ENCODE data around the gene CCNY. TPM values are rescaled to one million over a fixed set of nuclear protein-coding genes. Genes with fewer than 3 reads are reported as not detected.

CCNY gene
- total RNA-seq, 2 experiments from 2014 or later = 64.9 to 66.9 TPM

DNA sequence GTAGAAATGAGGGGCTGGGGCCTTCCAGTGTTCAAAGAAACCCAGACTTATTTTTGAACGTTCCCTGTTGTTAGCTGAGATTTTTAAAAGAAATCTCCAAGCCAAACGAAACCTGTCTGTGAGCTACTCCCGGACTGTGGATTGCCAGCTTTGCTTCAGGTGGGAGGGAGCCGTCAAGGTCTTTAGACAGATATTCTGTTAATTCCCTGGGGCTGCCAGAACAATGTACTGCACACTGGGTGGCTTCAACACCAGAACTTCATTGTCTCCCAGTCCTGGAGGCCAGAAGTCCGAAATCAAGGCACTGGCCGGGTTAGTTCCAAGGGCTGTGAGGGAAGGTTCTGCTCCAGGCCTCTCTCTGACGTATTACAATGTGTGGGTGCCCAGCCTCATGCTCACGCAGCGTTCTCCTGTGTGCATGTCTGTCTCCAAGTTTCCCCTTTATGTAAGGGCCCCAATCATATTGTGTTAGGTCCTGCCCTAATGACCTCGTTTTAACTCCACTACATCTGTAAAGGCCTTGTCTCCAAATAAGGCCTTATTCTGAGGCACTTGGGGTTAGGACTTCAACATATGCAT, 208.9 kb downstream of the CCNY start:
- no peaks in the 10 kb centered on the region for H3K4me1 ChIP-seq (ENCODE audit: insufficient read depth, low read length)
- Mint-ChIP-seq H3K9me3 (no peaks in the 10 kb centered on the region), H3K27me3 (no peaks in the 10 kb centered on the region), H3K4me1 (ENCODE audit: low read depth) (peaks cover 8% of the 10 kb centered on the region), H3K27ac (no peak overlapping the region), H3K36me3 (ENCODE audit: low read depth) (peaks cover 72% of the 10 kb centered on the region), H3K4me3 (no peak overlapping the region)
- intact Hi-C loops (cut with DNase I, micrococcal nuclease) = no loop called here
- H3K27me3 ChIP-seq (ENCODE audit: control insufficient read depth in 1 of 2, insufficient read depth in 2 of 2, low read length in 2 of 2) = no peaks in the 10 kb centered on the region
- ChIA-PET POLR2A (no interaction called here), CTCF (no interaction called here)
- TF ChIP-seq, protein P1, sequence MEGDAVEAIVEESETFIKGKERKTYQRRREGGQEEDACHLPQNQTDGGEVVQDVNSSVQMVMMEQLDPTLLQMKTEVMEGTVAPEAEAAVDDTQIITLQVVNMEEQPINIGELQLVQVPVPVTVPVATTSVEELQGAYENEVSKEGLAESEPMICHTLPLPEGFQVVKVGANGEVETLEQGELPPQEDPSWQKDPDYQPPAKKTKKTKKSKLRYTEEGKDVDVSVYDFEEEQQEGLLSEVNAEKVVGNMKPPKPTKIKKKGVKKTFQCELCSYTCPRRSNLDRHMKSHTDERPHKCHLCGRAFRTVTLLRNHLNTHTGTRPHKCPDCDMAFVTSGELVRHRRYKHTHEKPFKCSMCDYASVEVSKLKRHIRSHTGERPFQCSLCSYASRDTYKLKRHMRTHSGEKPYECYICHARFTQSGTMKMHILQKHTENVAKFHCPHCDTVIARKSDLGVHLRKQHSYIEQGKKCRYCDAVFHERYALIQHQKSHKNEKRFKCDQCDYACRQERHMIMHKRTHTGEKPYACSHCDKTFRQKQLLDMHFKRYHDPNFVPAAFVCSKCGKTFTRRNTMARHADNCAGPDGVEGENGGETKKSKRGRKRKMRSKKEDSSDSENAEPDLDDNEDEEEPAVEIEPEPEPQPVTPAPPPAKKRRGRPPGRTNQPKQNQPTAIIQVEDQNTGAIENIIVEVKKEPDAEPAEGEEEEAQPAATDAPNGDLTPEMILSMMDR (IDR thresholded peaks at IDR 0.05) = no peak
- ATAC-seq (ENCODE audit: poor library complexity) (no peak), DNase-seq (no peak)
- H3K27ac ChIP-seq (ENCODE audit: low read depth in 1 of 2, low read length in 2 of 2) = no peak overlapping the region
- H3K9me3 ChIP-seq (ENCODE audit: control insufficient read depth in 1 of 2, insufficient read depth in 1 of 2, low read length in 2 of 2) = no peaks in the 10 kb centered on the region
- H3K36me3 ChIP-seq (ENCODE audit: insufficient read depth, low read length) = peaks cover 25% of the 10 kb centered on the region
- no peak overlapping the region for H3K4me3 ChIP-seq (ENCODE audit: low read length)

DNA sequence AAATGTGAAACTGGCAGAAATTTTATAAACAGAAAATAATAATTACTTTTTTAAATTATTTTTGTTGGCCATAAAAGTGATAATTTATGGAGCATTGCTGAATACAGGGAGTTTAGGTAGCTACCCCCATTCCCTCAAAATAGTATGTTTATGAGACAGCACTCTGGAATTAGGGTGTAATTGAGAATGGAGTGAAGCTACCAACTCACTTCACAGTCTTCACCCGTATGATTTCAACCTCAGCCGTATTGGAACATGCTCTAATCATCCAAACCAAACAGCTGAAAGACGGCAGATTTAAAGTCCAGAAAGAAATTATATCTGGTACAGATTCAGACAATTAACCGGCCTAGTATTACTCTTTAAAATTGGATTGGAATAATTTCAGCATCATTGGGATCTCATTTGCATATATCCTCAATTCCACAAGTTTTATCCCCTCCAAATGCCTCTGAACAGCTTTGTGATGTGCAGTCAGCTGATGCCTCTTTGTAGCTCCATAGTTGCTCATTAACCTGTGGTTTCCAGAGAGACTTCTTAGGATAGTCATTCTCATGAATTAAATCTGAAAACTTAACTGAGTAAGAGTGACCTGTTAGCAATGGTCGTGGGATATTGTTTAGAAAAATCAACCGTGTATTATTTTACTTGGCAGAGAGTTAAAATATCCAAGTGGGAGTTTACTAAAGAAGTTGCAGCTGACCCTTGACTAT, 209.7 kb downstream of the CCNY start:
- no peak overlapping the region for H3K27ac Mint-ChIP-seq
- TF ChIP-seq, protein P1 (IDR thresholded peaks at IDR 0.05) = no peak

DNA sequence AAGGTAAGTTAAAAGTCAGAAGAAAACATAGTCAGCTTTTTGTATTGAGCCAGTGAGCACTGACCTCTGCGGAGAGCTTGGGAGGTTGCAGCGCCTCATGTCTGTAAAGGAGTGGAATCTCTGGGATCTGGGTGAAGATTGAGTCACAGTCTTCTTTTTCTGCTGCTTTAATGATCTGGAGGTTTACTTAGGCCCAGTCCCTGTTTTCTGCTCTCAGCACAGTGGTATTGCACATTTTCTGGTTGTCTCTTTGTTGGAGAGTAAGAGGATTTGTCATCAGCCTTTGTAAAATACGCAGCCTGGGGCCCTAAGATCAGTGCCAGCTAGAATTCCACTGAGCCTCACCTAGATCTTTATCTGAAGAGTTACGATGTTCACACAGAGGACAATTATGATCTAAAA, 210.5 kb downstream of the CCNY start:
- POLR2A ChIA-PET = no interaction called here

More for the DNA sequence above, 209.7 kb downstream of the CCNY start:
- no peak for DNase-seq
- Histone ChIP-seq H3K4me1 (ENCODE audit: insufficient read depth, low read length) (no peaks in the 10 kb centered on the region), H3K27me3 (ENCODE audit: control insufficient read depth in 1 of 2, insufficient read depth in 2 of 2, low read length in 2 of 2) (no peaks in the 10 kb centered on the region), H3K9me3 (ENCODE audit: control insufficient read depth in 1 of 2, insufficient read depth in 1 of 2, low read length in 2 of 2) (no peaks in the 10 kb centered on the region), H3K36me3 (ENCODE audit: insufficient read depth, low read length) (peaks cover 25% of the 10 kb centered on the region), H3K27ac (ENCODE audit: low read depth in 1 of 2, low read length in 2 of 2) (no peak overlapping the region), H3K4me3 (ENCODE audit: low read length) (no peak overlapping the region)
- no peak for ATAC-seq (ENCODE audit: poor library complexity)
- no peaks in the 10 kb centered on the region for H3K4me1 Mint-ChIP-seq (ENCODE audit: low read depth)
- no peak overlapping the region for H3K4me3 Mint-ChIP-seq
- H3K36me3 Mint-ChIP-seq (ENCODE audit: low read depth) = peaks cover 73% of the 10 kb centered on the region
- ChIA-PET POLR2A (no interaction called here), CTCF (interaction anchor here (0.8 kb wide), 1 partner anchor 17 kb away, joined by 3 read pairs; no protein-coding TSS in a partner anchor)
- H3K9me3 Mint-ChIP-seq = no peaks in the 10 kb centered on the region
- no peaks in the 10 kb centered on the region for H3K27me3 Mint-ChIP-seq
- intact Hi-C loops (cut with DNase I, micrococcal nuclease) = no loop called here

More for the DNA sequence above, 210.5 kb downstream of the CCNY start:
- H3K27ac Mint-ChIP-seq = no peak overlapping the region
- DNase-seq (no peak), ATAC-seq (ENCODE audit: poor library complexity) (no peak)
- no peaks in the 10 kb centered on the region for H3K9me3 Mint-ChIP-seq
- intact Hi-C loops (cut with DNase I, micrococcal nuclease) = no loop called here
- Histone ChIP-seq H3K4me1 (ENCODE audit: insufficient read depth, low read length) (no peaks in the 10 kb centered on the region), H3K36me3 (ENCODE audit: insufficient read depth, low read length) (peaks cover 22% of the 10 kb centered on the region), H3K27me3 (ENCODE audit: control insufficient read depth in 1 of 2, insufficient read depth in 2 of 2, low read length in 2 of 2) (no peaks in the 10 kb centered on the region), H3K27ac (ENCODE audit: low read depth in 1 of 2, low read length in 2 of 2) (no peak overlapping the region), H3K9me3 (ENCODE audit: control insufficient read depth in 1 of 2, insufficient read depth in 1 of 2, low read length in 2 of 2) (no peaks in the 10 kb centered on the region), H3K4me3 (ENCODE audit: low read length) (no peak overlapping the region)
- no peak overlapping the region for H3K4me3 Mint-ChIP-seq
- CTCF ChIA-PET = no interaction called here
- TF ChIP-seq, protein P1 (IDR thresholded peaks at IDR 0.05) = no peak
- H3K36me3 Mint-ChIP-seq (ENCODE audit: low read depth) = peaks cover 75% of the 10 kb centered on the region
- no peaks in the 10 kb centered on the region for H3K4me1 Mint-ChIP-seq (ENCODE audit: low read depth)
- H3K27me3 Mint-ChIP-seq = no peaks in the 10 kb centered on the region
